Measurements from ENCODE around the gene NCKAP5.

DNA sequence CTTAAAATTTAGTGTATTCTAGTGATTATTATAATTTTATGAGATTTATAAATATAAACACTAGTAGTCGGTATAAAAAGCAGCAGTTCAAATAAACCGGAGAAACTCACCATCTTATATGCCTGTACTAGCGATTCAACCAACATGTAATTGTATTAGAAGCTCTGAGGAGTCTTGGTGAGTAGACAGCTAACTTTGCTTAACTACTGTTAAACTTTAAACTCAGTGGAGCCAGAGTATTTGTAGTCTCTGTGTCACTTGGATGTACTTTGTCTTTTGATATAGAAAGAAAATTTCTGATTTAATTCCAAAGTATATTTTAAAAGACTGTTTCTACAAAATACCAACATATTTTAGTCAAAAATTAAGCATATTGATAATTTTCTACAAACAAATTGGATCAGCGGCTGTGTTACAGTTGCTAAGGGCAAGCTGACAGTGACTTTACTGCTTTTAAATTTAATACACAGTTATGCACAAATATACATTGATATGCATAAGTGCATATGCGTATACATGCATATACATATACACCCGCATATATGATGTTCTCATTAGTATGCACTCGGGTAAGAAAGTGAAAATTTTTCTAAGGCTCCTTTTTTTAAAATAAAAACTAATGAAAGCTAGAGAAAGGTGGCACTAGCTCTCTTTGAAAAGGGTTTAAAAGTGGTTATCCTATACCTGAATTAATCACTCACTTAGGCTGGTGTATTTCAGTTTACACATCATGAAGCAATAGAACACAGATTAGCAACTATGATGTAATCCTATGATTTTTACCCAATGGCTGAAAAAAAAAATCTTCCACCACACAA is 374.5 kb downstream of the NCKAP5 start:
- TF ChIP-seq ARHGAP35 (IDR thresholded peaks at IDR 0.05; ENCODE audit: partially characterized antibody) (no peak), CHD2 (IDR thresholded peaks at IDR 0.05; ENCODE audit: low read depth, low read length) (no peak), BHLHE40 (IDR thresholded peaks at IDR 0.05; ENCODE audit: low read length) (no peak), JUND (IDR thresholded peaks at IDR 0.05; ENCODE audit: borderline replicate concordance, low read depth, low read length) (no peak), JUND (tag; IDR thresholded peaks at IDR 0.05; ENCODE audit: borderline replicate concordance, low read depth, low read length) (no peak), HCFC1 (IDR thresholded peaks at IDR 0.05; ENCODE audit: low read depth, low read length) (no peak), JUNB (CRISPR knock-in tag; conservative IDR thresholded peaks at IDR 0.05) (no peak)
- TF ChIP-seq, protein P1, sequence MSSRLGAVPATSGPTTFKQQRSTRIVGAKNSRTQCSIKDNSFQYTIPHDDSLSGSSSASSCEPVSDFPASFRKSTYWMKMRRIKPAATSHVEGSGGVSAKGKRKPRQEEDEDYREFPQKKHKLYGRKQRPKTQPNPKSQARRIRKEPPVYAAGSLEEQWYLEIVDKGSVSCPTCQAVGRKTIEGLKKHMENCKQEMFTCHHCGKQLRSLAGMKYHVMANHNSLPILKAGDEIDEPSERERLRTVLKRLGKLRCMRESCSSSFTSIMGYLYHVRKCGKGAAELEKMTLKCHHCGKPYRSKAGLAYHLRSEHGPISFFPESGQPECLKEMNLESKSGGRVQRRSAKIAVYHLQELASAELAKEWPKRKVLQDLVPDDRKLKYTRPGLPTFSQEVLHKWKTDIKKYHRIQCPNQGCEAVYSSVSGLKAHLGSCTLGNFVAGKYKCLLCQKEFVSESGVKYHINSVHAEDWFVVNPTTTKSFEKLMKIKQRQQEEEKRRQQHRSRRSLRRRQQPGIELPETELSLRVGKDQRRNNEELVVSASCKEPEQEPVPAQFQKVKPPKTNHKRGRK (tag; IDR thresholded peaks at IDR 0.05), result no peak

All from K562 (cell line).